ENCODE results near the gene PRDM15.

Gene PRDM15

GRCh38 chr21:41821081-41821755 lies 57.9 kb downstream of the PRDM15 start:
- DNase-seq: no peak

DNA sequence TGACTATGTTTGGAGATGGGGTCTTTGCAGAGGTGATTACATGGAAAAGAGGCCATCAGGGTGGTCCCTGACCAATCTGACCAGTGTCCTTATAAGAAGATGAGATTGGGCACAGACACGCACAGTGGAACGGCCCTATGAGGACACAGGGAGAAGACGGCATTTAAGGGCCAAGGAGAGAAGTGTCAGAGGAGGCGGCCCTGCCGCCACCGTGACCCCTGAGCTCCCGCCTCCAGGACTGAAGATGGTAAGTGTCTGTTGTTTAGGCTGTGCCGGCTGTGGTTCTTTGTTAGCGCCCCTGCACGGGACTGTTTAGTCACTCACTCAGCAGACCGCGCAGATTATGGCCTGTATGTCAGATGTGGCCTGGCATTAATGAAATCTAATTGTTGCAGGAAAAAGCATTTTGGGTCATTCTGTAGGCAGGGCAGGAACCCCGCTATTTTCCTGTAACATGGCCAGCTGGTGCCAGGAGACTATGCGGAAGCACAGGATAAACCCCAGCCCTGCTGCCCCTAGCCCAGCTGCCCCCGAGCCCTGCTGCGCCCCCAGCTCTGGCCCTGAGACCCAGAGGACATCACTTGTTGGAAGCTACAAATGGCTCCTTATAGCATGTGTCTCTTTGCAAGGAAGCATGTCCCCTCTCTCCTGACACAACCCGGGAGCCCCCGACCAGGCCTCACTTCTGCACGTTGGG lies 58.6 kb downstream of the PRDM15 start:
- DNase-seq: no peak

DNA sequence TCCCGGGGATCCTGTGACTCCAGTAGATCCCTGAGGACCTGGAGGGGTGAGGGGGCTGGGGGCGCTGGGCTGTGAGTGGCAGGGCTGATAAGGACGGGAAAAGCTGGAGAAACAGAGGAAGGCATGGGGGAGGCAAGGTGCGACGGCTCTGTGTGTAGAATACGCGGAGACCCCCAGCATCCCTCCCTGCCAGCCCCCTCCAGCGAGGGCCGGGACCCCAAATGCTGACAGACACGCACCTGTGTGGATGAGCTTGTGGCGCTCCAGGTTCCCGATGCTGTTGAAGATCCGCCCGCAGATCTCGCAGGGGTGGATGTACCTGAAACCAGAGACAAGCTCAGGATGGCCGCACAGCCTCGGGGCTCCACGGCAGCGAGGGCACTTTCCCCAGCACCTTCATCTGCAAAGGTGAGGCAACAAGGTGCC lies 59.3 kb downstream of the PRDM15 start:
- DNase-seq: no peak

DNA sequence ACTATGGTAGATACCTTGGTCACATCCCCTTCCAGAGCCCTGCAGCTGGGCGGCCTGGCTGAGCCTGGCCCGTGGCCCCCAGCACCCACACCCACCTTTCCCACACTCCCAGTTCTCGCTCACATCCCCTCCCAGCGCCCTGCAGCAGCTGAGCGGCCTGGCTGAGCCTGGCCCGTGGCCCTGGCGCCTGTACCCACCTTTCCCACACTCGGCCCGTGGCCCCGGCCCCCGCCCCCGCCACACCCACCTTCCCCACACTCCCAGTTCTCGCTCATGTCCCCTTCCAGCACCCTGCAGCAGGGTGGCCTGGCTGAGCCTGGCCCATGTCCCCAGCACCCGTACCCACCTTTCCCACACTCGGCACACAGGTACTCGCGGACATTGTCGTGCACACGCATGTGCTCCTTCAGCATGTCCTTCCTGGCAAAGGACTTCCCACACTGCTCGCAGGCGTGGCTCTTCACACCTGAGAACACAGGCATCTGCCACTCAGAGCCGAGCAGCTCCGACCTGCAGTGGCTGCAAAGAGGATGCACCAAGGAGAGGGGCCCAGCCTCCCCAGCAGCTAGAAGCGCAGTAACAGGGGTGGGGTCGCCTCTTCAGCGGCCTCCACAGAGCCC lies 59.8 kb downstream of the PRDM15 start:
- no peak for DNase-seq

DNA sequence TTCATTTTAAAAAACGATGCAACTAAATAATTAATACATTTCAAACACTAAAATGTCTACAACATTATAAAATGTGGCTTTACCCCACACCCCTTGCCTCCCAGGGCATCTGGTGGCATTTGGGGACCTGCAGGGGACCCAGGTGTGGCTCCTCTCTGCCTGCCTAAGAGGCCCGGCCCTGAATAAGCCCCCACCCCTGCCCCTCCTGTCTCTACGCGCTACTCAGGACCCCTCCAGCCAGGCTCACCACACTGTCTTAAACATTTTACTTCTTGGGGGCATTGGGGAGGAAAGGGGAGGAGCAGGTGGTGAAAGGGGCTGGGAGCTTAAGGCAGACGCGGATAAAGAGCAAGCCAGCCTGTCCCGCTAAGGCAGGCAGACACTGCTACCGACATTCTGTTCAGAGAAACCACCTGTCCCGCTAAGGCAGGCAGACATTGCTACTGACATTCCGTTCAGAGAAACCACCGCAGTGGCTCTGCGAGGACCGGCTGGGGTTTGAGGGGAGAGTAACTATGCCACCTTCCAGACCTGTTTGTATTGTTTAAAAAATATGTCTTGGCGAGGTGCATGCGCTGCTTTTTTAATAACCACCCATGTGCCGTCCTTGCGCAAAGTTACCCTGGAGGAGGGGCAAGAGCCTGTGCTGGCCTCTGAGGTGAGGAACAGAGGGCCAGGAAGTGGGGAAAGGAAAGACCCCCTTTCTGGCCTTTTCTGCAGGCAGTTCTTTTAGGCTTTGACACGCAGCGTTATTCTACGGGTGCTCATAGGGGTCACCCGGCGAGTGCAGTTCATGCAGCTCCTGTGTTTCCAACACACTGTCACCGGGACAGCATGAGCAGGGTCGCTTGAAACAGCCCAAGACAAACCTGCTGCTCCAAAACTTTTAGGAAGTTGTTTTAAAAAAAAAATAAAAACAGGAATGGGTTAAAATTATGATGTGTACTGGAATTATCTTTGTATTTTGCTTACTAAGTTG lies 61.0 kb downstream of the PRDM15 start:
- no peak for DNase-seq

DNA sequence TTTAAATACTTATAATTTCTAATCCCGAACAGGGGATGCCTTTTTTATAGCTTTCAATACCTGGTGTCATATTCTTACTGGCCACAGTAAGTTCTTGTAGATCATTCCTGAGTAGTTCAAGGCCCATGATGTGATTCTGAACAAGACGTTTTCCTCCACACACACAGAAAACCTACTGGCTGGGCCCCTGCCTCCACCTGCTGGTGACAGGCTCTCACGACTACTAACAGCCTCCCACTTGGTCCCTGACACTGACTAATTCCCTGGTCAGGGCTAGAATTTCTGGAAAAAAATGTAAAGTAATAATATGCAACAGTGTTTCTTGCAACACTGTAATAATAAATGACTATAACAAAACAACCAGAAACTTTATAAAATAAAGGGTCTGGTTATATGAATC lies 61.9 kb downstream of the PRDM15 start:
- peak; percentile 54 for DNase-seq

GRCh38 chr21:41816583-41817165 lies 62.5 kb downstream of the PRDM15 start:
- DNase-seq: peak; percentile 79

- DNase-seq: no peak
Observed at GRCh38 chr21:41815652-41816582, 63.2 kb downstream of the PRDM15 start.

GRCh38 chr21:41813226-41813625 lies 65.9 kb downstream of the PRDM15 start:
- DNase-seq: no peak

- no peak for DNase-seq
Observed at GRCh38 chr21:41812679-41813078, 66.5 kb downstream of the PRDM15 start.

DNA sequence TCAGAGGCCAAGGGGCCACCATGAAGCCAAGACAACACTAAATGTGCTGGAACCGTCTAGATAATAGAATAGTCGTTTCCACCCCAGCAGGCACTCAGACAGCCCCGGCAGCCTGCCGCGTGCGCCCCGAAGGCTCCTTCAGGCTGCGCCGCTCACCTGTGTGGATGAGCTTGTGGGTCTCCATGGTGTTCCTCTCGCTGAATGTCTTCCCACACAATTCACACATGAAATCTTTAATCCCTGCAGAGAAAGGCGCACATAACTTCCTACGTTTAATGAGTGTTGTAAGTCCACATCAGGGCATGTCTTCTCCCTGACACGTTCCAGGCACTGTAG lies 68.6 kb downstream of the PRDM15 start:
- DNase-seq: no peak

GRCh38 chr21:41809891-41810596 lies 69.1 kb downstream of the PRDM15 start:
- DNase-seq: no peak

DNA sequence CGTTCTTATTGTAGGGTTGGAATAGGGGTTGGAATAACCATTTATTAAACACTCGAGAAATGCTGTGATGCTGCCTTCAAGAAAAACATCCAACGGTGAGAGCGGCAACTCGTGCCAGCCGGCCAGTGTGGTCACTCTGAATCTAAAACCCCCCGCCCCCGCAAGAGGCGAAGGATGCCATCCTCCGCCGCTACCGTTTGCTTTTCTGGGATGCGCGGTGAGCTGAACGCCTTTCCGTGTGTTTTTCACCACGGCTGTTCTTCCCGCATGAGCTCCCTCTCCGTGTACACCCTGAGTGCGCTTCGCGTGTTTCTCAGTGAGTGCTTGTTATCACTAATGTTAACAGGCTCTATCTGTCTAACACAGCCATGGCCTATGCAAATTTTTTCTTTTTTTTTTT lies 70.3 kb downstream of the PRDM15 start:
- no peak for DNase-seq

- no peak for DNase-seq
Observed at GRCh38 chr21:41808094-41808493, 71.0 kb downstream of the PRDM15 start.

DNA sequence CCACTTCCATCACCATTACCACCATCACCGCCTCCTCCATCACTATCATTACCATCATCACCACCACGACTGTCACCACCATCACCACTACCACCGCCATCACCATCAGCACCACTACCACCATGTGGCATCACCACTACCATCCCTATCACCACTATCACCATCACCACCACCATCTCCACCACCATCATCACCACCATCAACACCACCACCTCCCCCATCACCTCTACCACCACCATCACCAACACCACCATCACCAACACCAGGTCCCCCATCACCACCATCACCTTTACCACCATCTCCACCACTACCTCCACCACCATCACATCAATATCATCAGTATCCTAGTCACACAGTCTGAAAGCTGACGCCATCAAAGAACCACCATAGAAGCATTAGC lies 72.4 kb downstream of the PRDM15 start:
- DNase-seq: no peak

DNA sequence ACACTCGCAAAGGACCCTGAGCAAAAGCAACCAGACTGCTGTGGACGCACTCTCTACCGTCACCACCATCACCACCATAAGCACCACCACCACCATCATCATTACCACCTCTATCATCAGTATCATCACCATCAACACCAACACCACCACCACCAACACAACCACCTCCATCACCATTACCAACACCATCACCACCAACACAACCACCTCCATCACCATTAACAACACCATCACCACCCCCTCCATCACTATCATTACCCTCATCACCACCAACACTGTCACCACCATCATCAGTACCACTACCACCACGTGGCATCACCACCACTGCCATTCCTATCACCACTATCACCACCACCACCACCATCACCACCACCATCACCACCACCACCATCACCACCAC lies 73.5 kb downstream of the PRDM15 start:
- no peak for DNase-seq

- no peak for DNase-seq
Observed at GRCh38 chr21:41805038-41805437, 74.1 kb downstream of the PRDM15 start.

- no peak for DNase-seq
Observed at GRCh38 chr21:41804381-41804780, 74.8 kb downstream of the PRDM15 start.

DNA sequence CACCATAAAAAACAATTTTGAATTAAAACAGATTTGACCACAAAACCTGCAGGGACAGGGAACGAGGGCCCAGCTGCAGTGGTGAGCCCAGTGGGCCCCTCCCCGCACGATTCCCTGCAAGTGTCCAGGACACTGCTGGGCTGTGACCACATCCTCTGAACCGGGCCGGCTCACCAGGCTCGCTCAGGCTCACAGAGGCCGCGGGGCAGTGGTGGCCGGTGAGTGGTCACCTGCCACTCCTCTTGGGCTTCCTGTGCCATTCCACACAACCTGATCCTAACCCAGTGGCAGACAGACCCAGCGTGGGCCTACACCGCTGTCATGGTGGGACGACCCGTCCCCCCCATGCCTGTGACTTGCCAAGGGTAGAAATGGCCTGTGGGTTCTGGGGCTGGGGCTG lies 75.8 kb downstream of the PRDM15 start:
- no peak for DNase-seq

DNA sequence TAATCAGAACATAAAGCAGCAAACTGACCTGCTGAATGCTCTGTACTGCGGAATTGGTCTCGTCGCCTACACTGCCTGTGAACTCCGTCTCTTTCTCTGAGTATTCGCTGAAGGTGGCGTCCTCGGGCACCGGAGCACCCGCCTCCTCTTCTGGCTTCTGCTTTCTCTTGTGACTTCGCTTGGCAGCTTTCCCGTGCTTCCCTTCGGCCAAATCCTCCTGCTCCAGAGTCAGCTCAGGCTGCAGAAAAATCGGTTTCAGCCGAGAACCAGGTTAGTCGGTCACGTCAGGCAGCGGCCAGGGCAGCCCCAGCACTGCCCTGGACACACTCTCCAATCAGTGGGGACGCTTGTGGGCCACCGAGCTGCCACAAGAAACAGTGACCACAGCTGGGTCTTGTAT lies 76.5 kb downstream of the PRDM15 start:
- DNase-seq: no peak

DNA sequence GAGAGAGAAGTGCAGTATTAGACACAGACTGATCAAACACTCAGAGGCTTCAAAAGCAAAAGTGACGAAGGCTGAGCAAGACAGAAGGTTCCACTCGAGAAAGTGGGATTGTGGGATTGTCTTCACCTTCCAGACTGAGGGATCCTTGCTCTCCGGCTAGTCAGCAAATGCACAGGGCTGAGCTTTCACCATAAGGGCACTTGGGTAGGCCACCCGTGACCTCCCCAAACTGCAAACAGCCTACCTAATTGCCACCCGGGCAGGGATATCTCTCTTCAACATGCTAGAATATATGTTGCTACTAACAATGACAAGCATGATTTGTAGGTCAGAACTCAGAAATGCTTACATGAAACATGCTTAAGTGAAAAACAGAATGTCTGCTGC lies 77.0 kb downstream of the PRDM15 start:
- no peak for DNase-seq
